Stimulated activated CD4-positive, alpha-beta T cell treated with anti-CD3 and anti-CD28 coated beads, Interleukin-12 subunit alpha, Interleukin-12 subunit beta, amount 100 ng/mL, for 24 hours (primary cell): ENCODE results near the gene AXDND1.
"Not testable (repeated sequence)": the region's sequence is repeated elsewhere in the genome, so short reads cannot be mapped to it uniquely, and the experiment has no call there.

Experiments
- DNase-seq, 2 experiments: peaks; one replicate each; pipeline ENCODE4 v3.0.0-alpha.2; 2020; ENCODE audit warnings: low read depth in 2 of 2

The AXDND1 gene

DNA sequence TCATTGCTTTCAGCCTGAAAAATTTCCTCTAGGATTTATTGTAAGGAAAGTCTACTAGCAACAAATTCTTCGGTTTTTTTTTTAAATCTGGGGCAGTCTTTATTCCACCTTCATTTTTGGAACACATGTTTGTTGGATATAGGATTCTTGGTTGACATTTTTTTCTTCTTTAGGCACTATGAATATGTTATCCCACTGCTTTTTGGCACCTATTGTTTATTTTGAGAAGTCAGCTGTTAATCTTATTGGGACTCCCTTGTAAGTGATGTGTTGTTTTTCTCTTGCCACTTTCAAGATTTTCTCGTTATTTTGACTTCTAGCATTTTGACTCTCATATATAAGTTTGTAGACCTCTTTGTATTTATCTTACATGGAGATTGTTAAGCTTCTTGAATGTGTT, 110.7 kb downstream of the AXDND1 start:
- DNase-seq: no peak

DNA sequence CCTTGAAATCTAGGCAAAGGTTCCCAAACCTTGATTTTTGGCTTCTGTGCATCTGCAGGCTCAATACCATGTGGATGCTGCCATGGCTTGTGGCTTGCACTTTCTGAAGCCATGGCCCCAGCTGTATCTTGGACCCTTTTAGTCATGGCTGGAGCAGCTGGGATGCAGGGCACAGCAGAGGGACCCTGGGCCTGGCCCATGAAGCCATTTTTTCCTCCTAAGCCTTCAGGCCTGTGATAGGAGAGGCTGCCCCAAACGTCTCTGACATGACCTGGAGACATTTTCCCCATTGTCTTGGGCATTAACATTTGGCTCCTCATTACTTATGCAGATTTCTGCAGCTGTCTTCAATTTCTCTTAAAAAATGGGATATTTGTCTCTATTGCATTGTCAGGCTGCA, 112.6 kb downstream of the AXDND1 start:
- DNase-seq: no peak

DNA sequence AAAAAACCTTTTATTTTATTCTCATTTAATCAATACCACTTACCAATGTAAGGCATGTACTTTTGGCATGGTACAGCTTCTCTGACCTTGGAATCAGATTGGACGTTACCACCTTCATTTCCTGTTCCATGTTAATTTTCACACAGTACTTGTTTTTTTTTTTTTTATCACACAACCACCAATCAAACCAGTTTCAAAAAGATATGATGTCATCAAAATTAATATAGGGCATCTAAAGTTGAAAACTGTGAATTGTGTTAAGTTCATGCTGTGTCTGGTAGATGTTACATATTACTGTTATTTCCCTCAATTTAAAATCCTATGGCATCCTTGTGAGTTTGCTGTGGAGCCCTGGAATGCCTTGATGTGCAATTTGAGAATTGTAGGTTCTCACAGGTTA, 124.8 kb downstream of the AXDND1 start:
- DNase-seq: no peak

GRCh38 chr1:179493323-179493722, 127.6 kb downstream of the AXDND1 start:
- DNase-seq: no peak

DNA sequence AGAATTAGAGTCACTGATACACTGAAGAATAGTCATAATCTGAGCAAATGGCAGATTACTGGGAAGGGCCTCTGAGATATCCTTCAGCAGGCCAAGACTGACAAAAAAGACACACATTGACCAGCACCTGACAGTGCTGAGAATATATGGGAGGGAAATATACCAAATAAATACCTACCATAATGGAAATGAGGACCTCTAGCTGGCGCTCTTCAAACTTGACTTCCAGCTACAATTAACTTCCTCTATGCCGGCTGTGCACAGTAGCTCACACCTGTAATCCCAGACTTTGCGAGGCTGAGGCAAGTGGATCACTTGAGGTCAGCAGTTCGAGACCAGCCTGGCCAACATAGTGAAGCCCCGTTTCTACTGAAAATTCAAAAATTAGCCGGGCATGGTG, 140.4 kb downstream of the AXDND1 start:
- DNase-seq: no peak

GRCh38 chr1:179509384-179509783, 143.6 kb downstream of the AXDND1 start:
- no peak for DNase-seq

DNA sequence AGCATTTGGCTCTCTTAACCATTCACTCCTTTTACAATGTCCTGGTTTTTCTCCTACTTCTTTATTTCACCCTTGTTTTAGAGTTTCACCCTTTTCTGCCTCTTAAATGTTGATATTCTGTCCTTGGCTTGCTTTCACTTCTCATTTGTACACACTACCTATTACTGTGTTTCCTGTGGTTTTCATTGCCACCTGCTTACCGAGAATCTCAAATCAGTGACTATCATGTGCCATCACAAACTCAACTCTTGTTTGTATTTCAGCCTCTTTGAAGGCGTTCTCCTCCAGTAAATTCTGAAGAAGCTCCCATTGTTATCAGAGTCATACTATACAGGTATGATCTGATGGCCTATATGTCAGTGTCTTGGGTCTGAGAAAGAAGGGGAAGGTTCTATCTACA, 144.3 kb downstream of the AXDND1 start:
- no peak for DNase-seq

DNA sequence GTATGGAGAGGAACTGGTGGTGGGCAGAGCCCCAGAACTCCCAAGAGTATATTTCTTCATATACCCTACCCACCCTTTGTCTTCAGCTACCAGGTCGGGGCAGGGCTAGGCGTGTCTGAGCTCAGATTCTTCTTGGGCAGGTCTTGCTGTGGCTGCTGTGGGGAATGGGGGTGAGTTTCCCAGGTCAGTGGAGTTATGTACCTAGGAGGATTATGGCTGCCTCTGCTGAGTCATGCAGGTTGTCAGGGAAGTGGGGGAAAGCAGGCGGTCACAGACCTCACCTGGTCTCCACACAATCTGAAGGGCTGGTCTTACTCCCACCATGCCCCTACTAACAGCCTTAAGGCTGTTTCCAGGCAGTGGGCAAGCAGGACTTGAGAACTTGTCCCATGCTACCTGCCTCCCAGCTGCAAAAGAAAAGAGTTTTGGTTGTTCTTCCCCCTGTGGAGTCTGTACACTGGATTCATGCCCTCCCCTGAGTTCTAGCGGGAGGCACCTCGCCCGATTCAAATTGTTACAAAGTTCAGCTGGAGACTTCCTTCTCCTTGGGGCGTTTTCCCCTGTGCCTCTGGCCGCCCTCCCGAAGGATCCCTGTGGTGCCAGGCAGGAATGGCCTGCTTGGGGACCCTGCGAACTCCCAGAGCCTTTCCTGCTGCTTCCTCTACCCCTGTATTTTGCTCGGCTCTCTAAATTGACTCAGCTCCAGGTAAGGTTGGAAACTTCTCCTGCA, 151.4 kb downstream of the AXDND1 start:
- DNase-seq: no peak

DNA sequence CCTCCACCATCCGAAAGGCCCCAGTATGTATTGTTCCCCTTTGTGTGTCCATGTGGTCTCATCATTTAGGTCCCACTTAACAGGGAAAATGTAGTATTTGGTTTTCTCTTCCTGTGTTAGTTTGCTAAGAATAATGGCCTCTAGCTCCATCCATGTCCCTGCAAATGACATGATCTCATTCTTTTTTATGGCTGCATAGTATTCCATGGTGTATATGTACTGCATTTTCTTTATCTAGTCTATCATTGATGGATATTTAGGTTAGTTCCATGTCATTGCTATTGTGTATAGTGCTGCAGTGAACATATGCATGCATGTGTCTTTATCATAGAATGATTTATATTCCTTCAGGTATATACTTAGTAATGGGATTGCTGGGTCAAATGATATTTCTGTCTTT, 152.8 kb downstream of the AXDND1 start:
- not testable (repeated sequence) for DNase-seq

GRCh38 chr1:179529482-179530195, 163.9 kb downstream of the AXDND1 start:
- no peak for DNase-seq

- DNase-seq: no peak
Measured at GRCh38 chr1:179530352-179530751, 164.6 kb downstream of the AXDND1 start.

GRCh38 chr1:179541774-179542173, 176.0 kb downstream of the AXDND1 start:
- no peak for DNase-seq

DNA sequence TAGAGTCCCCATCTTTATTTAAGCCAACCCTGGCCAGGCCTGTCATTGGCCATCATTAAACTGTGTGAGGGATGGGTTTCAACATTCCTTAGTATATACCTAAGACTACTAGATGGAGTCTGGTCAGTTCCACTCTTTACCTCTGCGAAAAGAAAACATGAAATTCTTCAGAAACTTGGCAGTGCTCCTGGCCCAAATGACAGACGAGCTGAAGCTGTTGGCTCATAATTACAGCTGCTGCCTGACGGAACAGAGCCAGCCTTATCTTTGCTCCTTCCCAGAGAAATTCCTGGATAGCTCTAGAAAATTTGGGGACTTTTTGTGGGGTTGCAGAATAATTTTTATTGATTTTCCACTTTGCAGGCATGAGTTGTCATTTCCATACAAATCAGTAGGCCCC, 179.6 kb downstream of the AXDND1 start:
- DNase-seq: no peak

DNA sequence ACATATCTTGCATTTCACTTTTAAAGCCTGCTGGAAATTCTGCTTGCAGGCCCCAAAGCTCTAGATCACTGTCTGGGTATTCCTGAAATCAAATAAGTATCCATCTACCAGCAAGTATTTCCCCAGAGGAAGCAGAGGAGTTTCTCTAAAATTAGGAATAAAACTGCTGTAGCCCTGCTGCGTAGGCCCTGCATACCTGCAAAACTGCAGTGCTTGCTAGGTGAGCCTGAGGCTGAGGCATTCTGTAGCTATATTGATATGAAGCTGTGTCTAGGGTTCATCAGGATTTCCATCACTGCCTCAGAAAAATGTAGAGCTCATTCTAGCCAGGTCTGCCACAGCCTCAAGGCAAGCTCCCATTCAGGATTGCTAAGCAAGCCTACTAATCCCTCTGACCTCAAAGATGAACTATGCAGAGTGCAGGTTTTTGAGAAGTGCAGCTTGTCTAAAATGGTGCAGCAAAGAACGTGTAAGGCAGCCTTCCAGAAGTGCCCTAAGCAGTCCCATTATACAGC, 181.3 kb downstream of the AXDND1 start:
- DNase-seq: no peak

GRCh38 chr1:179548666-179549367, 183.0 kb downstream of the AXDND1 start:
- DNase-seq: no peak

- no peak for DNase-seq
Measured at GRCh38 chr1:179549368-179549700, 183.6 kb downstream of the AXDND1 start.

DNA sequence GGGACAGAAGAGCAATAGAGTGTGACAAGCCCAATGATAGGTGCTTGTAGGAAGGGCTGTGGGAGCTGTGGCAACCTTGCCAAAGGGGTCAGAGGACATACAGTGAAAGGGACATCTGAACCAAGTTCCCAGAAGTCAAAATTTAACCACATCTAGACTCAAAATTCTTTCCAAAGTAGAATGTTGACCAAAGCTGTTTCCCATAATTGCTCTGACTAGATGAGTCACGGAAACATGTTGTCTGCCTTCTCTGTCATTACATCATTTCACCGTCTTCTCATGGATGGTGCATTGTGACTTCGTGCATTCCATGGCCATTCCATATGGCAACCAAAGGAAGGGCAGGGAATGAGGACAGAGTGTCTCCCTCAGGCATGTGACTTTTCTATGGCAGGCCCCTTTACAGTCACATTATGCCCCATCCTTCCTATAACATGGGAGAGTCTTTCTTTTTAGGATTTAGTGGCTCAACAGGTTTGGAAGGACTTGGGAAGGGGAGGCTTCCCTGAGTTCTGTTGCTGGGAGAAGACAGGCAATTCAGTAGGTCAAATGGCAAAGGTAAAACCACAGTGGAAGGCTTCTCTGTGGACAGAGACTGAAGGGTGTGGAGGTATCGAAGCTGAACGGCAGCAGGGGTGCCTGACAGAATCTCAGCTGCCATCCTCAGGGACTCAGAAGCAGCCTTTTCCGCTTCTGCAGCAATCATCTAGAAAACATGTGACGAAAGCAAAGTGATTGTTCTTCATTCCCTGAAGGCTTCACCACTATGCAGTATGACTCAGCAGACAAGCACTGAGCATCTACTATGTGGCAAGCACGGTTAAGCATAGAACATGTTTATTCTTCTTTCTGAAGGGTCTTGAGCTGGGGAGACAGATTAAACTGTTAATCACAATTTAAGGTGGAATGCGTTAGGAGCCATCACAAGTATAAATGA, 185.2 kb downstream of the AXDND1 start:
- no peak for DNase-seq

DNA sequence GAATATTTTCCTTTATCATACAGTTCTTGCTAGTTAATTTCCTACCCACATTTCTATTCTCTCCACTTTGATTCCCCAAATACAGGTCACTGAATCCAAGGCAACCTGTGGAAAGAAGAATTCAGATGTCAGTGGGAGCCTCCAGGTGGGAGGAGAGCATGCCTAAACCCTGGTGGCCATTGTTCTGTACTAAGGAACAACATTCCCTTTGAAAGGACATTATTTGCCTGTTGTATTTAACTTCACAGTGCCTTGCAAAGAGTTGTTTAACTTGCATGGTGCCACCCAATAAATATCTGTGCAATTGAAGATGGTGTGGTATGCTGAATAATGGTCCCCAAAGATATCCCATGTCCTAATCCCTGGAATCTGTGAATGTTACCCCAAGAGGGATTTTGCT, 188.7 kb downstream of the AXDND1 start:
- DNase-seq: no peak

GRCh38 chr1:179558078-179558477, 192.3 kb downstream of the AXDND1 start:
- DNase-seq: no peak

DNA sequence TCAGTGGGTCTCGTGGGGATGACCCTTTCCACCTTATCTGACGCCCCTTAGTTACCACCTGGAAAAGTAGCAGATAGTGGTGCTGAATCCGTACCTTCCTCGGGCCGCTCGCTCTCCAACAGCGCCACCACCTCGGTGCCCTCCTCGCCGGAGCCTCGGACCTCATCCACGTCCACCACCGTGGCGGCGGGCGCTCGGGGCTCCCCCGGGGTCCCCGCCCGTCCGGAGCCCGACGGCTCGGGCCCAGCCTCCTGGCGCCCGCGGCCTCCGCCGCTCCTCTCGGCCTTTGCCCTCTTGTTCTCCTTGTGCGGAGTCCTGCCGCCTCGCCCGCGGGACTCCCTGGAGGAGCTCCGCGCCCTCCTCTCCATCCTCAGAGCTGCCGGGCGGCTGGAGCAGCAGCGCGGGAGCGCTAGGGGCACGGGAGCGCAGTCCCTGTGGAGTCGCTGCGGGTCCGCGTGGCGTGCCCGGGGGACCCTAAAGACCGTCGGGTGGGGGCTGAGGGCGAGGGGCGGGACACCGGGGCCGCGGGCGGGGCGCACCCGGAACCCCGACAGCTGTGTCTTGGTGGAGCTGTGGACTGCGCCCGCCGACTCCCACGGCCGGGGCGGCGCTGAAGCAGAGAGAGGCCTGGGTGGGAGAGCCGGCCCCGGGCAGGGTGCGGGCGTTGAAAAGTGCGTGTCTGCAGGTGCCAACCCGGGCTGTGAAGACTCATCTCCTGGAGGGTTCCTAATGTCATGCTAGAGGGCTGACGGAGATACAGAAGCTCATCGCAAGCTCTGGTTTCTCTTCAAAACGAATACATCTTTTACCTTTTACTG, 209.9 kb downstream of the AXDND1 start, which contains the start of gene NPHS2:
Gene NPHS2 (minus strand): TSS at position 452 of the 818 bp plus-strand sequence. CDS start 84 bp downstream, at position 368.
- DNase-seq: no peak

DNA sequence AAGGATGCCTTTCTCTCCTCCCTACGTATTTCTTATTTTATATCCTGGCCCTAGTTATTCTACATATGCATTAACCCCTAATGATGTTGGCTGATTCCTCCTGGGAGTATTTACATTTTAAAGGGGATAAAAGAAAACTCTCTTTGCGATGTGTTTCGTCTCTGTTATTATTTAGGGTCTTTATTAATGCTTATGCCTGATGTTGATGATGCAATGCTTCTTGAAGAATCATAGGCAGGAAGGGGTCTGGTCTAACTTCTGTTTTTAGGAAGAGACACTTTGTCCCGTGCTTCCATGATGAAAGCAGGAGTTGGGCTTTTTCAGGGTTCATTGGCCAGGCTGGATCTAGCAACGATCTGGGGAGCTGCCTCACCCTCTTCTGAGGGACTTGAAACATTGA, 210.7 kb downstream of the AXDND1 start:
- no peak for DNase-seq
